ENCODE measurements around the gene KCNK7. TPM values are rescaled to one million over a fixed set of nuclear protein-coding genes. Genes with fewer than 3 reads are reported as not detected.

KCNK7 gene
- total and polyA plus RNA-seq, 2 donors (not counting 3 experiments of a cell fraction or from before 2014, with no cell fraction given), result 0.17 to 0.60 TPM

- Histone ChIP-seq H3K36me3 (ENCODE audit: control insufficient read depth in 2 of 2, extremely low read depth in 1 of 2, insufficient read depth in 2 of 2, low read length in 2 of 2) (peaks cover 3 to 45% of the 10 kb centered on the region in 2 experiments), H3K79me2 (ENCODE audit: control insufficient read depth, insufficient read depth, low read length) (peaks cover 26% of the 10 kb centered on the region), H3K4me2 (ENCODE audit: insufficient read depth, low read length) (no peak overlapping the region), H3K4me1 (ENCODE audit: control insufficient read depth, extremely low read depth, insufficient read depth, low read length) (peaks cover 11% of the 10 kb centered on the region), H3K9me3 (replicated peaks; ENCODE audit: control insufficient read depth, insufficient read depth, low read length) (no peaks in the 10 kb centered on the region), H3K4me3 (replicated peaks in 1 of 3; ENCODE audit: insufficient read depth in 1 of 3, low read depth in 1 of 3, low read length in 3 of 3) (no peak overlapping the region), H3K9me1 (replicated peaks; ENCODE audit: control insufficient read depth, extremely low read depth, insufficient read depth, low read length) (no peaks in the 10 kb centered on the region), H3K9ac (replicated peaks; ENCODE audit: extremely low read depth, insufficient read depth, low read length) (no peak overlapping the region), H3K27ac (ENCODE audit: insufficient read depth, low read depth, low read length) (no peak overlapping the region), H2AFZ (ENCODE audit: low read depth, low read length) (no peak overlapping the region), H3K27me3 (ENCODE audit: control insufficient read depth in 2 of 2, insufficient read depth in 2 of 2, low read length in 2 of 2) (no peaks in the 10 kb centered on the region), H4K20me1 (replicated peaks; ENCODE audit: control insufficient read depth, extremely low read depth, insufficient read depth, low read length) (no peaks in the 10 kb centered on the region)
- FAIRE-seq, result no peak
- CTCF ChIA-PET, result no interaction called here
- BruUV-seq (replicated peaks), result no TSS peak
- intact Hi-C loops (cut with micrococcal nuclease) (no loop called here), dilution Hi-C loops (cut with MboI; ENCODE audit: extremely low pct_ligation_motif_present, low sequenced_read_pairs) (no loop called here)
- TF ChIP-seq POLR2AphosphoS5 (IDR thresholded peaks at IDR 0.05; ENCODE audit: insufficient read depth, low read depth, low read length), result no peak
- no peak for TF ChIP-seq EZH2 (IDR thresholded peaks at IDR 0.05; ENCODE audit: borderline replicate concordance, low read depth, low read length, severe bottlenecking)
- TF ChIP-seq JUN (IDR thresholded peaks at IDR 0.05; ENCODE audit: borderline replicate concordance, insufficient read depth, insufficient read length, low read depth), result no peak
- TF ChIP-seq POLR2A (IDR thresholded peaks at IDR 0.05; ENCODE audit: low read depth, low read length), result no peak
- no peak for TF ChIP-seq FOS (IDR thresholded peaks at IDR 0.05; ENCODE audit: borderline replicate concordance, insufficient read depth, low read length)
- TF ChIP-seq GATA2 (IDR thresholded peaks at IDR 0.05; ENCODE audit: insufficient read depth, insufficient read length, low read depth, low read length), result no peak
- TF ChIP-seq MYC (IDR thresholded peaks at IDR 0.05; ENCODE audit: low read depth, low read length), result no peak
- no peak for TF ChIP-seq CTCF (IDR thresholded peaks at IDR 0.05; ENCODE audit: extremely low read depth in 1 of 2, insufficient read depth in 1 of 2, low read depth in 1 of 2, low read length in 2 of 2)
- no peak for TF ChIP-seq MAX (IDR thresholded peaks at IDR 0.05; ENCODE audit: insufficient read depth, insufficient read length)
- no peak for DNase-seq (ENCODE audit: low read depth, low spot score)
- POLR2A ChIA-PET, result no interaction called here
Observed at GRCh38 chr11:65618763-65619162, 23.2 kb upstream of the KCNK7 start.

Measured in endothelial cell of umbilical vein (primary cell).